ENCODE data around the gene CENPS. TPM values are rescaled to one million over a fixed set of nuclear protein-coding genes. Genes with fewer than 3 reads are reported as not detected.

Gene CENPS
- total and polyA plus RNA-seq, 9 of the 15 experiments (the other 6 are each of a cell fraction or from before 2014, with no cell fraction given): 10.2 to 36.0 (median 26.0) TPM

GRCh38 chr1:10459184-10459583 is 29.0 kb downstream of the CENPS start (continued):
- TF ChIP-seq ZNF592 (IDR thresholded peaks at IDR 0.05) (peak; percentile 91), ZNF324 (CRISPR knock-in tag; IDR thresholded peaks at IDR 0.05) (no peak), MYC (IDR thresholded peaks at IDR 0.05; ENCODE audit: low read depth, low read length) (peak; percentile 44; the same call in 1 of the 2 replicates), MYC (CRISPR knock-in tag; IDR thresholded peaks at IDR 0.05; ENCODE audit: borderline replicate concordance, low read depth) (no peak), DMBX1 (CRISPR knock-in tag; IDR thresholded peaks at IDR 0.05; ENCODE audit: borderline replicate concordance) (no peak), FOXA3 (CRISPR knock-in tag; conservative IDR thresholded peaks at IDR 0.05 in 1 of 2, IDR thresholded peaks at IDR 0.05 in 1 of 2) (no peak), RBM25 (IDR thresholded peaks at IDR 0.05; ENCODE audit: low read depth, low read length, severe bottlenecking) (no peak), ZSCAN29 (IDR thresholded peaks at IDR 0.05) (no peak), ZNF224 (CRISPR knock-in tag; IDR thresholded peaks at IDR 0.05) (no peak), ETV1 (tag; conservative IDR thresholded peaks at IDR 0.05; ENCODE audit: low read depth) (no peak), NFIX (CRISPR knock-in tag; IDR thresholded peaks at IDR 0.05; ENCODE audit: low read depth) (no peak), BRF1 (IDR thresholded peaks at IDR 0.05; ENCODE audit: borderline replicate concordance, extremely low read depth, insufficient read length) (no peak), ZNF23 (CRISPR knock-in tag; IDR thresholded peaks at IDR 0.05) (no peak), GATAD2B (IDR thresholded peaks at IDR 0.05; ENCODE audit: borderline replicate concordance) (no peak), HMG20B (CRISPR knock-in tag; IDR thresholded peaks at IDR 0.05) (no peak), IRF1 (CRISPR knock-in tag; IDR thresholded peaks at IDR 0.05; ENCODE audit: borderline replicate concordance) (no peak), CLOCK (CRISPR knock-in tag; IDR thresholded peaks at IDR 0.05; ENCODE audit: borderline replicate concordance) (no peak), SREBF1 (IDR thresholded peaks at IDR 0.05; ENCODE audit: borderline replicate concordance, low read depth, low read length) (no peak)

Measured in K562 (cell line).